ENCODE measurements around the gene CDCA5. TPM values are rescaled to one million over a fixed set of nuclear protein-coding genes. Genes with fewer than 3 reads are reported as not detected.

Gene CDCA5
- total RNA-seq, 1 experiment from 2014 or later = 94.8 TPM

- peaks cover 6% of the 10 kb centered on the region; the same call in 1 of the 2 replicates for H3K4me1 ChIP-seq (ENCODE audit: insufficient read depth, low read length)
- H2AK5ac ChIP-seq (ENCODE audit: insufficient read length, low read length) = no peak overlapping the region
- H3K27ac ChIP-seq (ENCODE audit: insufficient read length, low read depth, low read length) = no peak overlapping the region
- H2BK5ac ChIP-seq (ENCODE audit: insufficient read length, low read length) = no peak overlapping the region
- peak overlapping the region; percentile 1 for H2BK12ac ChIP-seq (ENCODE audit: insufficient read length, low read depth, low read length)
- Mint-ChIP-seq H3K27ac (peak overlapping the region; percentile 77 to 98 (median 92)), H3K4me1 (peaks cover 21 to 31% of the 10 kb centered on the region in 2 experiments), H3K9me3 (no peaks in the 10 kb centered on the region), H3K4me3 (peak overlapping the region; percentile 30 to 68), H3K36me3 (ENCODE audit: insufficient read depth in 1 of 3, low read depth in 3 of 3) (no peaks in the 10 kb centered on the region), H3K27me3 (ENCODE audit: low read depth) (no peaks in the 10 kb centered on the region)
- no peak overlapping the region for H4K5ac ChIP-seq (ENCODE audit: insufficient read length, low read depth, low read length)
- no peak overlapping the region for H2BK120ac ChIP-seq (ENCODE audit: low read depth, low read length, poor library complexity, severe bottlenecking)
- H3K79me2 ChIP-seq (ENCODE audit: insufficient read depth, low read length) = no peaks in the 10 kb centered on the region
- H2AFZ ChIP-seq (ENCODE audit: low read length) = no peak overlapping the region
- no peak overlapping the region for H2BK15ac ChIP-seq (ENCODE audit: low read depth, low read length)
- H3K27me3 ChIP-seq (ENCODE audit: insufficient read depth, low read length) = no peaks in the 10 kb centered on the region
- H3K9me3 ChIP-seq (ENCODE audit: control insufficient read depth, low read depth, low read length) = no peaks in the 10 kb centered on the region
- no peak overlapping the region for H3K23ac ChIP-seq (ENCODE audit: insufficient read length, low read depth, low read length)
- H4K91ac ChIP-seq (ENCODE audit: insufficient read length, low read depth, low read length) = peak overlapping the region; percentile 86
- no peak overlapping the region for H3K4me2 ChIP-seq (ENCODE audit: insufficient read depth, insufficient read length, low read length)
- no peak overlapping the region for H3K9ac ChIP-seq (ENCODE audit: extremely low read depth, insufficient read length, low read length)
- peak overlapping the region; percentile 72; the same call in 1 of the 2 replicates for H3K14ac ChIP-seq (ENCODE audit: insufficient read depth, low read length)
- no peak overlapping the region for H3K4ac ChIP-seq (ENCODE audit: low read depth, low read length)
- H4K8ac ChIP-seq (replicated peaks; ENCODE audit: insufficient read length, low read depth, low read length) = no peak overlapping the region
- no peaks in the 10 kb centered on the region for H4K20me1 ChIP-seq (ENCODE audit: control insufficient read depth, insufficient read depth, insufficient read length)
- DNase-seq = no peak
- H2BK20ac ChIP-seq (ENCODE audit: low read depth, low read length, poor library complexity, severe bottlenecking) = no peak overlapping the region
- no peak overlapping the region for H3K56ac ChIP-seq (ENCODE audit: insufficient read length, low read depth, low read length)
- no peak overlapping the region for H3T11ph ChIP-seq (ENCODE audit: low read length)
- no peaks in the 10 kb centered on the region for H3K23me2 ChIP-seq (ENCODE audit: insufficient read length, low read depth, low read length, poor library complexity, severe bottlenecking)
- H3K79me1 ChIP-seq (ENCODE audit: insufficient read depth, low read depth, low read length, poor library complexity, severe bottlenecking) = no peaks in the 10 kb centered on the region
- peak overlapping the region; percentile 69 for H3K18ac ChIP-seq (ENCODE audit: insufficient read length, low read depth, low read length)
- WGBS (ENCODE audit: extremely low coverage, insufficient read length, low lambda C conversion rate) = no CpG with 5 or more reads among the region's 11 CpGs
- no peak for TF ChIP-seq CTCF (conservative IDR thresholded peaks at IDR 0.05)
Observed at GRCh38 chr11:65066315-65066714, 17.5 kb downstream of the CDCA5 start.

All from H9 (cell line).